Lung (tissue), 12 donors: ENCODE measurements around the gene CORO1C. TPM values are rescaled to one million over a fixed set of nuclear protein-coding genes. Genes with fewer than 3 reads are reported as not detected.
"Not testable (repeated sequence)": the region's sequence is repeated elsewhere in the genome, so short reads cannot be mapped to it uniquely, and the experiment has no call there.

Experiments
- ATAC-seq: fragments of 200-7000 bp; cut with Tn5 transposase; one replicate; pipeline ENCODE4 v1.9.1; 2020; ENCODE audit warnings: moderate number of reproducible peaks; ENCODE audit not compliant: insufficient read depth, low FRiP score
- DNase-seq, 3 donors: peaks; one replicate each; pipeline ENCODE4 v3.0.0-alpha.2; 2013 to 2017
- H3K27ac ChIP-seq, 2 donors: one replicate each; pipeline ENCODE4 v1.5.1; 2013; ENCODE audit warnings: mild to moderate bottlenecking in 2 of 2, moderate library complexity in 2 of 2, control low read depth in 1 of 2, inconsistent platforms in 1 of 2, low read depth in 1 of 2, low read length in 1 of 2
- H3K27me3 ChIP-seq, 3 donors: one replicate each; pipeline ENCODE4 v1.5.1; 2013; ENCODE audit warnings: low read length in 2 of 3; ENCODE audit not compliant: control insufficient read depth in 3 of 3, insufficient read depth in 3 of 3
- H3K36me3 ChIP-seq, 4 donors: one replicate each; pipeline ENCODE4 v1.5.1; 2013; ENCODE audit warnings: low read length in 4 of 4, mild to moderate bottlenecking in 1 of 4, moderate library complexity in 1 of 4; ENCODE audit not compliant: control insufficient read depth in 4 of 4, insufficient read depth in 4 of 4
- H3K4me1 ChIP-seq, 5 donors: one replicate each; pipeline ENCODE4 v1.5.1; 2013; ENCODE audit warnings: low read length in 5 of 5, mild to moderate bottlenecking in 2 of 5, moderate library complexity in 1 of 5; ENCODE audit not compliant: control insufficient read depth in 5 of 5, insufficient read depth in 5 of 5
- H3K4me3 ChIP-seq: one replicate; pipeline ENCODE4 v1.5.1; 2013; ENCODE audit warnings: mild to moderate bottlenecking, control low read depth, moderate library complexity
- H3K9ac ChIP-seq, 2 donors: one replicate each; pipeline ENCODE4 v1.5.1; 2013; ENCODE audit warnings: low read length in 2 of 2, control low read depth in 1 of 2; ENCODE audit not compliant: insufficient read depth in 1 of 2
- H3K9me3 ChIP-seq, 4 donors: one replicate each; pipeline ENCODE4 v1.5.1; 2013; ENCODE audit warnings: low read length in 3 of 4, mild to moderate bottlenecking in 1 of 4, moderate library complexity in 1 of 4; ENCODE audit not compliant: control insufficient read depth in 4 of 4, insufficient read depth in 3 of 4
- WGBS, 2 donors: extraction: QIAGEN DNeasy Blood & Tissue Kit; methylation state at CpG; one replicate each; pipeline ENCODE4 v1.1.7; 2013; 5-methylcytosine and 5-hydroxymethylcytosine counted together
- polyA plus RNA-seq, 2 donors: library from polyadenylated mRNA; stranded (reverse); fragments of 200-250 nt; gene quantifications; one replicate each; pipeline ENCODE4 v1.2.1, GENCODE V29; 2013
- total RNA-seq, 2 donors: library from RNA; depleted of rRNA in 1 of 2; stranded (reverse); fragments of >200 nt in 1 of 2; gene quantifications; one replicate each; pipeline ENCODE4 v1.2.1, GENCODE V29; 2014 to 2021
- TF ChIP-seq, protein P1 (sequence below): IDR thresholded peaks from 2 replicates; pipeline ENCODE4 v1.5.1; 2012; ENCODE audit warnings: mild to moderate bottlenecking; ENCODE audit errors: control extremely low read depth, extremely low read depth
- donor health status: control.
- donor health status: control.
- donor health status: Bipolar disorder and iron deficiency.
- donor health status: healthy.
- donor health status: DM: yes; HTN: yes; CAD: no.

CORO1C gene
- total and polyA plus RNA-seq, 4 donors: 36.4 to 227 (median 105) TPM

DNA sequence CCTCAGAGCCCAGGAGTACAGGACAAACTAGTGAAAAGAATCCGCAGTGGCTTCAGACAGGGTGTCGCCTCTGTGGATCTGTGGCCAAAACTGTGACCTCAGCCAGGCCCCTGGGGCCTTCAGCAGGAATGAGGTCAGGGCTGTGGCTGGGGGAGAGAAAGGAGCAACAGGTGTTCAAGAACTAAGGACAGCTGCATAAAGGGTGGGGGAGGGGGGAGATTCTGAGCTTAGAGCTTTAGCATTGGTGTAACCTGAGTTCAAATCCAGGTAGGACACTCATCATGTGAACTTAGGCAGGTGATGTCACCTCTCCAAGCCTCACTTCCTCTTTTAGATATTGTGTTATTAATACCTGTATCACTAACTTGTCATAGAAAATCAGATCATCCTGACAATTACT, 40.9 kb upstream of the CORO1C start:
- Histone ChIP-seq H3K4me3 (no peak overlapping the region), H3K36me3 (no peaks in the 10 kb centered on the region), H3K9ac (no peak overlapping the region), H3K27me3 (peaks cover 0 to 3% (median 0%) of the 10 kb centered on the region in 3 donors), H3K4me1 (peaks cover 6 to 16% (median 9%) of the 10 kb centered on the region in 5 donors), H3K9me3 (peaks cover 0 to 2% (median 0%) of the 10 kb centered on the region in 4 donors), H3K27ac (no peak overlapping the region)
- ATAC-seq (no peak), DNase-seq (no peak)
- WGBS, 2 donors: 84 to 88% methylated on average over 2 of the region's 2 CpGs
- TF ChIP-seq, protein P1, sequence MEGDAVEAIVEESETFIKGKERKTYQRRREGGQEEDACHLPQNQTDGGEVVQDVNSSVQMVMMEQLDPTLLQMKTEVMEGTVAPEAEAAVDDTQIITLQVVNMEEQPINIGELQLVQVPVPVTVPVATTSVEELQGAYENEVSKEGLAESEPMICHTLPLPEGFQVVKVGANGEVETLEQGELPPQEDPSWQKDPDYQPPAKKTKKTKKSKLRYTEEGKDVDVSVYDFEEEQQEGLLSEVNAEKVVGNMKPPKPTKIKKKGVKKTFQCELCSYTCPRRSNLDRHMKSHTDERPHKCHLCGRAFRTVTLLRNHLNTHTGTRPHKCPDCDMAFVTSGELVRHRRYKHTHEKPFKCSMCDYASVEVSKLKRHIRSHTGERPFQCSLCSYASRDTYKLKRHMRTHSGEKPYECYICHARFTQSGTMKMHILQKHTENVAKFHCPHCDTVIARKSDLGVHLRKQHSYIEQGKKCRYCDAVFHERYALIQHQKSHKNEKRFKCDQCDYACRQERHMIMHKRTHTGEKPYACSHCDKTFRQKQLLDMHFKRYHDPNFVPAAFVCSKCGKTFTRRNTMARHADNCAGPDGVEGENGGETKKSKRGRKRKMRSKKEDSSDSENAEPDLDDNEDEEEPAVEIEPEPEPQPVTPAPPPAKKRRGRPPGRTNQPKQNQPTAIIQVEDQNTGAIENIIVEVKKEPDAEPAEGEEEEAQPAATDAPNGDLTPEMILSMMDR: no peak

DNA sequence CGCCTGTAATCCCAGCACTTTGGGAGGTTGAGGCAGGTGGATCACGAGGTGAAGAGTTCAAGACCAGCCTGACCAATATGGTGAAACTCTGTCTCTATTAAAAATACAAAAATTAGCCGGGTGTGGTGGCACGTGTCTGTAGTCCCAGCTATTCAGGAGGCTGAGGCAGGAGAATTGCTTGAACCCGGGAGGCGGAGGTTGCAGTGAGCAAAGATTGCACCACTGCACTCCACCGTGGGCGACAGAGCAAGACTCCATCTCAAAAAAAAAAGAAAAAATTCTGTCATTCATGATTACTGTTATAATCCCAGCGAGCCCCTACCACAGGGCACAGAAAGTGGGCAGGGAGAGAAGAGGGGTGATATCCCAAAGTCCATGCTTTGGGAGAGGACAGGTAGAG, 40.5 kb upstream of the CORO1C start:
- not testable (repeated sequence) for DNase-seq, H3K27ac ChIP-seq, H3K36me3 ChIP-seq, H3K27me3 ChIP-seq, H3K9ac ChIP-seq, ATAC-seq, H3K4me3 ChIP-seq, H3K9me3 ChIP-seq
- WGBS, 2 donors: 82 to 88% methylated on average over 9 of the region's 9 CpGs
- H3K4me1 ChIP-seq: peaks cover 6 to 16% (median 9%) of the 10 kb centered on the region in 5 donors

DNA sequence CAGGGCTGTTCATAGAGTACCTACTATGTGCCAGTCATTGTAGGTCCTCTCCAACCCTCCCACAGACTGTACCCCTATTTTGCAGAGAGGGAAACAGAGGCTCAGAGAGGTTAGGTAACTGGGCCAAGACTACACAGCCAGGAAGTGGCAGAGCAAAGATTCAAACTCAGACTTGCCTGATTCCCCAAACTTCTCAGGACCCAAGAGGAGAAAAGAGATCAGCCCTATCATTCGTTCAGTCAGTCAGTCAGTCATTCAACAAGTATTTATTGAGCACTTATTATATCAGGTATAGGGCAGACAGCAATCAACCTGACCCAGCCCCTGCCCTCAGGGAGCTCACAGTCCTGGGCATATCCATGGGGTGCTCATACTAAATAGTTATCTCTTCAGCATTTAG, 39.6 kb upstream of the CORO1C start:
- ATAC-seq (no peak), DNase-seq (no peak)
- H3K9ac ChIP-seq: no peak overlapping the region
- TF ChIP-seq, protein P1: no peak
- H3K4me1 ChIP-seq: peaks cover 6 to 16% (median 9%) of the 10 kb centered on the region in 5 donors
- WGBS, 2 donors: 88 to 100% methylated on average over 1 of the region's 1 CpG
- peaks cover 0 to 2% (median 0%) of the 10 kb centered on the region in 4 donors for H3K9me3 ChIP-seq
- H3K27ac ChIP-seq: no peak overlapping the region
- H3K4me3 ChIP-seq: no peak overlapping the region
- H3K27me3 ChIP-seq: peaks cover 0 to 3% (median 0%) of the 10 kb centered on the region in 3 donors
- H3K36me3 ChIP-seq: no peaks in the 10 kb centered on the region

DNA sequence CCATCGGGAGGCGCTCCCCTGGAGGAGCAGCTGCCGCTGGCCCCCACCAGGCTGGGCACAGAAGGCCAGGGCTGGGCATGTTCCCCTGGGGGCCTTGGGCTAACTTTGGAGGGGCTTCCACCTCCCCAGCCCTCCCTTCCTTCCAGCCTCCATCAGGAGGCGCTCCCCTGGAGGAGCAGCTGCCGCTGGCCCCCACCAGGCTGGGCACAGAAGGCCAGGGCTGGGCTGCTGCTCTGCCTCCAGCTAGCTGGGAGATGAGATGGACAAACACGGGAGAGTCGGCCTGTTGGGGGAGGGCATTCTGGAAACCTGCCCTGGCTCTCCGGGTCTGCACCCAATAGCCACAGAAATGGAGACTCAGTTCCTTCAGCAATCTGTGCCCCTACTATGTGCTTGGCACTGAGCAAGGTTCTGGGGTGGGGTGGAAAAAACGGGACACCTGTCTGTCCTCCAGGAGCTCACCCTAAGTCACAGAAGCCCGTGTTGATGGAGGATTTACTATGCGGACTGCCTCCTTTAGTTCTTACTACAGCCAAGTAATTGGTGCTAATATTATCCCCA, 39.0 kb upstream of the CORO1C start:
- peaks cover 0 to 2% (median 0%) of the 10 kb centered on the region in 4 donors for H3K9me3 ChIP-seq
- H3K27ac ChIP-seq: no peak overlapping the region
- TF ChIP-seq, protein P1: no peak
- ATAC-seq: no peak
- 78 to 81% methylated on average over 11 of the region's 11 CpGs for WGBS, 2 donors
- no peak overlapping the region for H3K4me3 ChIP-seq
- no peak for DNase-seq
- peaks cover 0 to 3% (median 0%) of the 10 kb centered on the region in 3 donors for H3K27me3 ChIP-seq
- H3K36me3 ChIP-seq: no peaks in the 10 kb centered on the region
- H3K9ac ChIP-seq: no peak overlapping the region
- H3K4me1 ChIP-seq: peaks cover 6 to 16% (median 9%) of the 10 kb centered on the region in 5 donors
